GM18526 (cell line): ENCODE data around the gene IRX4.

ENCODE experiments used
- POLR2A ChIP-seq: IDR thresholded peaks from 3 replicates; pipeline ENCODE4 v1.6.1; 2011; ENCODE audit not compliant: insufficient read length; ENCODE audit errors: extremely low read depth

IRX4 gene

DNA sequence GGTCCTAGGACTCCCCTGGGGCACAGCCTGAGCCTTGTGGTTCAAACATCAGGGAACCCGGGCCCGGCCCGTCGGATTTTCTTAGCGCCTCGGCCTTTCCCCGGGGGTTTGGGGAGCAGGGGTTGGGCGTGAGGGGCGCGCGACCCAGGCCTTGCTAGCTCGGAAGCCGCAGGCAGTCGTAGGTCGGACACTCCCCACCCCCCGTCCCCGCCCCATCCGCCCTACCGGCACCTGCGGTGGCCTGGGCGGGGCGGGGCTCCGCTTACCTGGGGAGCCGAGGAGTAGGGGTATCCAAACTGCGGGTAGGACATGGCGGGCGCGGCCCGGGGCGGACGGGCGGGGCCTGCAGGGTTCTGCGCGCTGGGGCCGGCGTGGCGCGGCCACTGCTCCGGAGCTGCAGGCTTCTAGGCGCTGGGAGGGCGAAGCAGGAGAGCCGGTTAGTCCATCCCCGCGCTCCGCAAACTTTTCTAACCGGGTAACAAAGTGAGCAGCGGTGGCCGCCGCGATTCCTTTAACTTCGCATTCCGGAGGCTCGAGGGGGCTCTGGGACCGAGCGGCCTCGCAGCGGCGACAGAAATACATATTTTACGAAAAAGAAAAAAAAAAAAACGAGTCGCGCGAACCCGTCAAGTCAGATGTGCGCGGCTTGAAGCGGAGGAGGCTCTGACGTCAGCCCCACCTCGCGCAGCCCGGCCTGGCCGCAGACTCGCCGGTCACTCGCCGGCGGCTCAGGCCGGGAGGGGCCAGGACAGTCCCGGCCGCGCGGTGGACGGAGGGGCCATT, at the start of gene IRX4:
Gene IRX4 (minus strand): TSS at position 589 of the 783 bp plus-strand sequence. CDS start 278 bp downstream, at position 311.
- no peak for TF ChIP-seq POLR2A

DNA sequence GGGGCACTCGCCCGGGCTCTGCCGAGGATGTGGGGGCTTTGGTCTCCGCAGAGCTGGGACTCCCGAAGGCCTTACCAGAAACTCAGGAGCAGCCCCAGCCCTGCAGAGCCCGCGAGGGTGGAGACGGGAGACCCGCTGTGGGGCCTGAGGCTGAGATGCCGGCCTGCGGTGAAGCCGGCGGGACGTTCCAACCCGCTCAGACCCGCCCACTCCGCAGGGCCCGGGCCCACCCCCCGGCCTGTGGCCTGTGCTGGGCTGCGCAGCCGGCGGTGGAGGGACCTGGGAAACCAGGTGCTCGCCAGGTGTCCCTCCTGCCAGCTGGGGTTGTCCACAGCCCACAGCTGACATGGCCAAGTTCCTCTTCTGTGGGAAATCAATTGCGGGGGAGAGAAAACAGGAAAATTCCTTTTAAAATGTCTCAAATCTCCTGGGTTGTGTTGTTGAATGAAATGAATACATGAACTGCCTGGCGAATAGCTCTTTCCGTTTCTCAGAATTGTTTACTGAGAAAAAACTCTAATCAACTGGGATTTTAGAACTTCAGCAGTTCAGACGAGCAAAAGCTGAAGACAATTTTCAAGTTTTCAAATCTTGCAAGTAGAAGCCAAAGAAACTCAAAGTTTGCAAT, 49.0 kb upstream of the IRX4 start:
- no peak for TF ChIP-seq POLR2A

DNA sequence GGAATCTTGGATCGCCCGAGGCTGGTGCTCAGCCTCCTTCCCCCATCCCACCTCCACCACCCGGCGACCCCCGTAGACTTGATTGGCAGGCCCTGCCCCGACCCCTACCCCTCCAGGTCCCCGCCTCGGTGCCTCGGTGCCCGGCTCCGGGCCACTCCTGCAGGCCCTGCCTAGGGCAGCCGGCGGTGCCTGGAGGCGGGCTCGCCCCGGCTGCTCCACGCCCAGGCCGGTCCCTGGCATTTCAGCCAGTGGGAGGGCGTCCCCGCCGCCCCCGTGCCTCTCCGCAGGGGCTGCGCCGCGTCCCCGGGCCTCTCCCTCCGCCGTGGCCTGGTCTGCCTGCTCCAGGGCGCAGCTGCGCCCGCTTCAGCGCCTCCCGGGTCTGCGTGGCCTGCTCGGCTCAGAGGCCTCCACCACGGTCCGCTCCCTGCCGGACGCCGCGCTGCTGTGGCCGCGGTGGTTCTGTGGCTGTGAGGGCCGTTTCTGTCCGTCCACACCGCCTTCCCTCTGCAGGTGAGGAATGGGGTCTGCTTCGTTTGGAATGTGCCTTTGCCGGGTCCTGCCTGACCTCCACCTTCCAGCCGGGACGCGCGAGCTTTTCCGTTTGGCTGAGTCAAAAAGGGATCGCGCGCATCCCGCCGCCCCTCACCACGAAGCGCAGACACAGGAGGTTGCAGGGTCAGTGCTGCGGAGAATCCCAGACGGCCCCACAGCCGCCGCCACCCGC, 48.3 kb upstream of the IRX4 start:
- TF ChIP-seq POLR2A: no peak

DNA sequence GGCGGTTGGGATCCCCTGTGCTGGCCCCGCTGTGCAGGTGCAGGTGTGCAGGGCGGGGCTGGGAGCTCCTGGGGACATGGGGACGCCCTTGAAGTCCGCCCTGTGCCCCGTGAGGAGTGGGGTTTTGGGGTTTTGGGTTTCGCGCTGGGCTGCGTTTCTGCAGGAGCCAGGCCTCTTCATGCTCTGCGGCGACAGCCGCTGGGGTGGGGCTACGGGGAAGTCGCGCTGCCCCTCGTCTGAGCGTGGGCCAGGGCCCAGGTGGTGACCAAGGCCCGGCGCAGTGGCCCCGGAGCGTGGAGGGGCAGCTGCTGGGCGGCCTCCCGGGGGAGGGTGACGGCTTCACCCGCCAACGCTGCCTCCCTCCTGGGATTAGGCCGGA, 47.8 kb upstream of the IRX4 start:
- no peak for TF ChIP-seq POLR2A

DNA sequence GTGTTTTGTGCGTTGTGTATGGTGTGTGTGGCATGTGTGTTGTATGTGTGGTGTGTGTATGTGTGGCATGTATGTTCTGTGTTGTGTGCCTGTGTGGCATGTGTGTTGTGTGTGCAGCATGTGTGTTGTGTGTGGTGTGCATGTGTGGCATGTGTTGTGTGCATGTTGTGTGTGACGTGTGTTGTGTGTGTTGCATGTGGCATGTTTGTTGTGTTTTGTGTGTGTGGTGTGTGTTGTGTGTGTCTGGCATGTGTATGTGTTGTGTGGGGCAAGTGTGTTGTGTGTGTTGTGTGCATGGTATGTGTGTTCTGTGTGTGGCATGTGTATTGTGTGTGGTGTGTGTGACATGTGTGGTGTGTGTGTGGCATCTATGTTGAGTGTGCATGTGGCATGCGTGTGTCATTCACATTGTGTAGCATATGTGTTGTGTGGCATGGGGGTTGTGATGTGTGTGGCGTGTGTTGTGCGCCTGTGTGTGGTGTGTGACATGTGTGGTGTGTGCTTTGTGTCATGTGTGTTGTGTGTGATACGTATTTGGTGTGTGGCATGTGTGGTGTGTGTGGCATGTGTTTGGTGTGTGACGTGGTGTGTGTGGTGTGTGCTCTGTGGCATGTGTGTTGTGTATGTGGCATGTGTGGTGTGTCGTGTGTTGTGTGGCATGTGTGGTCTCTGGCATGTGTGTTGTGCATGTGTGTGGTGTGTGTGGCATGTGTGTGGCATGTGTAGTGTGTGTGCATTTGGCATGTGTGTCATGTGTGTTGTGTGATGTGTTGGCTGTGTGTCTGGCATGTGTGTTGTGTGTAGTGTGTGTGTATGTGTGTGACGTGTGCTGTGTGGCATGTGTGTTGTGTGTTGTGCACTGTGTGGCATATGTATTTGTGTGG, 46.6 kb upstream of the IRX4 start:
- no peak for TF ChIP-seq POLR2A

DNA sequence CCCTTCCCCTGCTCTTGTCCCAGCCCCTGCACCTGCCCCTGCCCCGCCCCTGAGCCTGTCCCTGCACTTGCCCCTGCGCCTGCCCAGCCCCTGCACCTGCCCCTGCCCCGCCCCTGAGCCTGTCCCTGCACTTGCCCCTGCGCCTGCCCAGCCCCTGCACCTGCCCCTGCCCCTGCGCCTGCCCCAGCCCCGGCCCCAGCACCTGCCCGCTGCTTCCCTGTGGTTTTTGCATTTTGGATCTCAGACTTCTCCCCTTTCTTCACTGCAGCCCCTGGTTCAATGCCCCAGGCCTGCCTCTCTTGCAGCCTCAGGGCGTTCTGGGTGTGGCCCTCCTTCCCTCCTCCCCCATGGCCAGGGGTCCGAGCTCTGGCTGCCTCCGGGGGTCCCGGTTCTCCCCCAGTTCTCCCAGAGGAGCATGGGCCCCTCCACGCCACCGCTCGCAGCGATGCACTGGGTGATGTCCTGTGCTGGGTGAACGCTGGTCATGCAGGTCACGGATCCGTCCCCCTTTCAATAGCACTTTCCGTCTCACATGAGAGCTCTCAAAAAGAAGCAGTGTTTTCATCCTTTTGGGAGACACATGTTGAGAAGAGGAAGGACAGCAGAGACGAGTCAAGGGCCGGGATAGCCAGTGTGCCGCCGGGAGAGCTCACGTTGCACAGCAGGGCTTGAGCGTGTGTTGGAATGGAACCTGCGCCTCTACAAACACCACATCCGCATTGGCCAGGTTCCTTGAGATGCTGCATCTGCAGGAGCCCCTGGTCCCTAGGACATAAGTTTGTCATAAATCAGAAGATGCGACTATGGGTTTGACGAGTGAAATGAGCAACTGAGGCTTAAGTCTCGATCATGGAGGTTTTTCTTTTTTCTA, 44.0 kb upstream of the IRX4 start:
- TF ChIP-seq POLR2A: no peak

DNA sequence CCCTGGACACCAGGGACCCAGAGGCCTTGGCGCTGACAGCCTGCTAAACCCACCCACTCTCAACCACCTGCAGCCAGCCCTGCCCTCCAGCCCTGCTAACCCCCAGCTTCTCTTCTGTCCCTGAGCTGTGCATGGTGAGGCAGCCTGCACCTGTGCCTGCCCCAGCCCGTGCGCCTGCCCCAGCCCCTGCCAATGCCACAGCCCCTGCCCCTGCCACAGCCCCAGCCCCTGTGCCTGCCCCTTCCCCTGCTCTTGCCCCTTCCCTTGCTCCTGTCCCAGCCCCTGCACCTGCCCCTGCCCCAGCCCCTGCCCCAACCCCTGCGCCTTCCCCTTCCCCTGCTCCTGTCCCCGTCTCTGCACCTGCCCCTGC, 43.3 kb upstream of the IRX4 start:
- TF ChIP-seq POLR2A: no peak

DNA sequence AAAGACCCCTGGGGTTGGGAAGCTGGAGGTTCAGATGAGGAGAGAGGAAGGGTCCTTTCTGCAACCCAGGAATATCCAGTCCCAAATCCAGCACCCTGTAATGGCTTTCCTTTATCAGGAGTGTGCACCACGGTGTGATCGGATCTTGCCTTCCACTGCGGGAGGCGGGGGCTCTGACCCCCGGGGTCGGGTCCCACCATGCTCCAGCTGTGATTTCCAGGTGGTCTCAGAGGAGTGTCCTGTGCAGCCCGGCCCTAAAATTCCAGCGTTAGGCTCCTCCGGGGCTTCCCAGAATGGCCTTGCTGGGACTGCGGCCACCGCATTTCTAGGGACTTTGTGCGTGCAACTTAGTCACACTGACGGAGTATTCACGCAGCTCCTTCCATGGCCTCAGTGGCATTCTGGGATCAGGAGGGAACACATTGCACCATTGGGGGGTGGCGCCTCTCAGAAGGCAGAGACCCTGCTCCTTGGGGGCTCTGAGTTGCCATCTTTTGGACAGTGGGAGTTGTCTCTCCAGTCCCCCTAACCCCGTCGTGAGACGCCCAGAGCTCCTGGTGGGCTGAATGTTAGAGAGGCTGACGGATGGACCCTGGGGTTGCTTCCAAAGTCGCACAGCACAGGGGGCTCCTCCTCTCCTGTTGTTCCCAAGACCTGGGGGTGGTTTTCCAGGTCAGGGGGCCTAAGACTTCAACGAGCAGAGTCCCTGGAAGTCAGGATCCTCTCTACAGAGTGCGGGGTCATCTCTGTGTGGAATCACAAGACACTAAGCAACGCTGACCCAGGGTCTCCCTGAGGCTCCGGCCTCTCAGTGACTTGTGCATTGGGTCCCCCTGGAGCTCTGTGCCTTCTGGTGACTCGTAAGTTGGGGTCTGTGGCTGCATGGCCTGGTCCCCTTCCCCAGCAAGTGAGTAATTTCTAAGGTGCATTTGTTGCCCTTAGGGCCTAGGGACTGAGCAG, 42.7 kb upstream of the IRX4 start:
- TF ChIP-seq POLR2A: no peak

DNA sequence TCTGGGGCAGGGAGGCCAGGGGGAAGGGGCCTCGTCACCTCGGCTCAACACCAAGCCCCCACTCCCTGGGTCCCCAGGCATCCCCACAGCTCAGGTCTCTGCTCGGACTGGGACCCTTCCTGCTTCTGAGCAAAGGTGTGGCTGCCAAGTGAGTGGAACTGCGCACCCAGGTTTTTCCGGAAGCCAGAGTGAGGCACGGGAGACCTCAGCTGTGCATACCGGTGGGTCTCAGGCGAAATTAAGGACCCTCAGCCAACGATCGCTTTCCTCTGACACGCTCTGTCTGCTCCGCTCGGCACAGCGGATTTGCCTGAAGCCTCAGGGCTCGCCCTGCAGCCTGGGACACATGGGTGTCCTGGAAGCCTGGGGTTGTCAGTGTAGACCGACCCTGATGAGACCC, 41.0 kb upstream of the IRX4 start:
- TF ChIP-seq POLR2A: no peak

DNA sequence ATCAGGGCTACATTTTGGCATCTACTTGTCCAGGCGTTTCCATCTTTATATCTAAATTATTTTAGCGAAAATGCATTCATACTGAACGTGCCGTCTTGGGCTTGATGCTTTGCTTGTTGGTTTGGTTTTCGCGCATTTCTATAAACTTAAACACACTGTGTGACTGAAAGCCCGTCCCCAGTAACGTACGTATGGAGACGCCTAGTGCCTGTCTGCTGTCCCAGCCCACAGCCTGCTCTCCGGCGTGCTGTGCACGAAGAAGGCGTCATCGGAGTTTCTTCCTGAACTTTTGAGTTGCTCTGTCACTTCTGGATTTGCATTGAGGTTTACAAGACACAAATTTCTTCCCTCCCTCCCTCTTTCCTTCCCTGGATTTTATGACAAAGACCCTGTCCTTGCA, 40.6 kb upstream of the IRX4 start:
- TF ChIP-seq POLR2A: no peak

DNA sequence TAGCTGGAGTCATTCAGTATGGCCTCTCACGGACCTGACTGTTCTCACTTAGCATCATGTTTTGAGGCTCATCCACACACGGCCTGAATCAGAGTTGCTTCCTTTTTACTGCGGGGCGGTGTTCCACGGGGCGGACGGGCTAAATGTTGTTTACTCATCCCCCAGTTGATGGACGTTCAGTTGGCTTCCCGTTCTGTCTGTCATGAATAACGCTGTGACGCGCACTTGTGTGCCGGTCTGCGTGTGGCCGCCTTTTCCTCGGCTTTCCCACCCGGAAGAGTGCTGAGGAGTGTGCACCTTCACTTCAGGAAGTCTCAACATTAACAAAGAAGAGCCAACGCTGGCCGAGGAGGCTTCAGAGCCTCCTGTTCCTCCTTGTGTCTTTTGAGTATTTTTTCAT, 39.0 kb upstream of the IRX4 start:
- no peak for TF ChIP-seq POLR2A

DNA sequence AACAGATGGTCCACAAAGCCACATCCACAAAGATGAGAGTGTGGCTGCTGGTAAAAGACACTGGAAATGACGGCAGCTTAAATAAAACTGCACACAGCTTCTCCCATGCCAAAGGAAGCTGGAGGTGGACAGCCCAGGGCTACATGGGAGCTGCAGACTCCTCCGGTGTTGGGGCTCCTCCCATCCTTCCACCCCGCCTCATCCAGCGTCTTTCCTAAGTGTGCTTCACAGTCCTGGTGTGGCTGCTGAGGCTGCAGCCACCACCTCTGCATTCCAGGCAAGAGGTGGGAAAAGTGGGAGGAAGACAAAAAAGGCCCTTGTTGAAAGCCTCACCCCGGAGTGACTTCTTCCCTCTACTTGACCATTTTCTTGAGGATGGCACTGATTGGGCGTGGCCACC, 37.0 kb upstream of the IRX4 start:
- TF ChIP-seq POLR2A: no peak

DNA sequence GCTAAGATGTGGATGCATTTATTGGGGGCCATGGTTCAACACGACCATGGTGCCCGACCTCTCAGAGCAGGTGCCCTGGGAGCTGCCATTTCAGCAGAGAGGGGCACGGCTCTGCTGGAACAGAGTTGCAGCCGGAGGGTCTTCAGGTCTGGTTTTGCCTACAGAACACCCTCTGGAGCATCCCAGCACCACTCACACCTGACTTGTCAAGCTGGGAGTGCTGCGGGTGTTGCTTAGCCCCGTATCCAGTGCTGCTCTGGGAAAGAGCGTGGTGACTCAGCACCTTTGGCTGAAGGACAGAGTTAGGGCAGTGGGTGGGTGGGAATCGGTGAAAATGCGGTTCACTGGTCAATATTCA, 36.5 kb upstream of the IRX4 start:
- no peak for TF ChIP-seq POLR2A
